WI38 (cell line): Measurements from ENCODE around the gene ARHGEF16.

Source experiments
- H3K4me3 ChIP-seq: 2 replicates; pipeline ENCODE4 v1.5.1; 2011; ENCODE audit warnings: low read depth, mild to moderate bottlenecking, control low read depth, low read length
- TF ChIP-seq, protein P1 (sequence below): IDR thresholded peaks from 2 replicates; pipeline ENCODE4 v1.5.1; 2012; ENCODE audit warnings: low read depth, mild to moderate bottlenecking, control low read depth, low read length

Gene ARHGEF16

DNA sequence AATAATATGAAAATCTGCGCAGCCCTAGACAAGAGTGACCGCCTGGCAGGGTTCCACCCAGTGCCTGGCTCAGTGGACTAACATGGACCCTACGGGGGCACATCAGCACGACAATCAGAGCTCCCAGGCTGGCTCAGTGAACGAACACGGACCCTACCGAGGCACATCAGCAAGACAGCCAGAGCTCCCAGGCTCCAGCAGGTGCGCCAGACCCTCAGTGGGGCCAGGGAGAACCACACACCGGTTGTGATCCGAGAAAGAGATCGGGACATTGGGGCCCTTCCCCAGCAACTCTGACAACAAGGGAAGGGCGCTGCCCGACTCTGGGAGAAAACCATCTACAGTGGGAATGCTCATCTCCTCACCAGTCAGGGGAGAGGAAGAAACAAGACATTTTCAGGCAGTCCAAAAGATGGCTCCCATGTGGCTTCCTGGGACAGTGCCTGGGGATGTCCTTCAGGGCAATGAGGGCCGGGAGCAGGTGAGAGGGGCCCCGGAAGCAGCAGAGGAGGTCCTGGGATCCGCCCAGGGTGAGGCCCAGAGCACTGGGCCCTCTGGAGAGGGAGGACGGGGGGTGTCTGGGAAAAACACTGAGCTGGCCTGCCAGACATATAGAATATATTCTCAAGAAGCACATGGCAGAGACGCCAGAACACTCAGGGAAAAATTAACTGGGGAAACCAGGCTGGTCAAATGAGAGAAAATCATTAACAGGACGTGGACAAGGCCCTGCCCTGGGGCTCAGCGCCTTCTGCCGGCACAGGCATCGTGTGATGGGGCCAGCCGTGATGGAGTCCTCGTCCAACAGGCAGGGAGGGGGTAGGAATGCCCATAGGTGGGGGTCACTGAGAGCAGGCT lies 4.8 kb downstream of the ARHGEF16 start:
- TF ChIP-seq, protein P1, sequence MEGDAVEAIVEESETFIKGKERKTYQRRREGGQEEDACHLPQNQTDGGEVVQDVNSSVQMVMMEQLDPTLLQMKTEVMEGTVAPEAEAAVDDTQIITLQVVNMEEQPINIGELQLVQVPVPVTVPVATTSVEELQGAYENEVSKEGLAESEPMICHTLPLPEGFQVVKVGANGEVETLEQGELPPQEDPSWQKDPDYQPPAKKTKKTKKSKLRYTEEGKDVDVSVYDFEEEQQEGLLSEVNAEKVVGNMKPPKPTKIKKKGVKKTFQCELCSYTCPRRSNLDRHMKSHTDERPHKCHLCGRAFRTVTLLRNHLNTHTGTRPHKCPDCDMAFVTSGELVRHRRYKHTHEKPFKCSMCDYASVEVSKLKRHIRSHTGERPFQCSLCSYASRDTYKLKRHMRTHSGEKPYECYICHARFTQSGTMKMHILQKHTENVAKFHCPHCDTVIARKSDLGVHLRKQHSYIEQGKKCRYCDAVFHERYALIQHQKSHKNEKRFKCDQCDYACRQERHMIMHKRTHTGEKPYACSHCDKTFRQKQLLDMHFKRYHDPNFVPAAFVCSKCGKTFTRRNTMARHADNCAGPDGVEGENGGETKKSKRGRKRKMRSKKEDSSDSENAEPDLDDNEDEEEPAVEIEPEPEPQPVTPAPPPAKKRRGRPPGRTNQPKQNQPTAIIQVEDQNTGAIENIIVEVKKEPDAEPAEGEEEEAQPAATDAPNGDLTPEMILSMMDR: no peak
- H3K4me3 ChIP-seq: no peak overlapping the region

- TF ChIP-seq, protein P1: no peak
Measured at GRCh38 chr1:3459940-3460671, 5.6 kb downstream of the ARHGEF16 start.

GRCh38 chr1:3460672-3461131 lies 6.2 kb downstream of the ARHGEF16 start:
- TF ChIP-seq, protein P1: no peak
- H3K4me3 ChIP-seq: no peak overlapping the region

More at GRCh38 chr1:3459940-3460671, 5.6 kb downstream of the ARHGEF16 start:
- no peak overlapping the region for H3K4me3 ChIP-seq

DNA sequence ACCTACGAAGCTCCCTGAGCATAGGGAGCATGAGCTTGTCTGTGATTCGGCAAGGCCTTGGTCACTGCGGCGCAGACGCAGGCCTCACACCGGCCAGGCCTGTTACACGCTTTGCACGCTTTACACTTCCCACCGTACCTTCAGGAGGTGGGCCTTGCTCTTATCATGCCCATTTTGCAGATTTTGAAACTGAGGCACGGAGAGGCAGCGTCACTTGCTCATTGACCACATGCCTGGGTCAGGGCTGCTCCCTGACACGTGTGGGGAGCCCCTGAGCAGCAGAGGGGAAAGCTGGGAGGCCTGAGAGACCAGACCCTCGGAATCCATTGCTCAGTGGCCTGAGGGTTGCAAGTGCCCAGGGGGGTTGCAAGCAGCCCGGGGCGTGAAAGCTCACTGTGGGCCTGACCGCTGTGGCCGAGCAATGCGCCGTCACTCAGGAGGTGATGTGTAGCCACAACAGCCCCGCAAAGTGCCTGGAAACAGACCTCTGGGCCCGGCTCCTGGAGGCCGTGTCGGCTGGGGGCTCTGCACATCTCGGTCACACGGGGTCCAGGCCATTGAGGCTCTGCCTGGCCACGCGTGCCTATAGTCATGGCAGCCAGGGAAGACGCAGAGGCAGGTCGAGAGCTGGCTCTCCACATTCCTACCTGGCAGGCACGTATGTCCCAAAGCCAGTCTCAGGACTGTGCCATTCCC lies 6.9 kb downstream of the ARHGEF16 start:
- no peak overlapping the region for H3K4me3 ChIP-seq
- TF ChIP-seq, protein P1: no peak

- H3K4me3 ChIP-seq: no peak overlapping the region
- TF ChIP-seq, protein P1: no peak
Measured at GRCh38 chr1:3461934-3462275, 7.4 kb downstream of the ARHGEF16 start.

DNA sequence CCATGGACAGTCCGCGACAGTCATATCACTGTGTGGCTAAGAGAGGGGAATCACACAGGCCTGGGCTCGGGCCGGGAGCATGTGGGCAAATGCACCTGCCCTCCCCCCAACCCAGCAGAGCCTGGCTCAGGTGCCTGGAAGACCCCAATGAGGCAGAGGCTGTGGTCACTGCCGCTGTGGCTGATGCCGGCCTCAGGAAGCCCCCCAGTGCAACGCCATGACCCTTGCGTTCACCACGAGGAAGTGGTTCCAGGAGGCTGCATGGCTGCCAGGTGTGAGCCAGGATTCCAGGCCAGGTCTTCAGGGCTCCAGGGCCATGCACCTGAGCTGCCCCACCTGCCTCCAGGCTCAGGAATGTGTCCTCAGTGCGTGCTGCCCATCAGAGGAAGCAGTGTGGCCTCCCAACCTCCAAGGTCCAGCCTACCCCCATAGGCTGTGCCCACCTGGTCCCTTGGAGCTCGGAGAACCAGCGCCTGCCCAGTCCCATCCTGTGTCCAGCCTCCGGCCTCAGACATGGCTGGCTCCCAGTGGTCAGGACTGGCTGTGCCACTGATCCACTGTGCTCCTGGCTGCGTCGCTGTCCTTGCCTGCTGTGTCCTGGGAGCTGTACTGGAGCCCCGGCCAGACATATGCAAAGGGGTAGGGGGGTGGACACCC lies 8.0 kb downstream of the ARHGEF16 start:
- TF ChIP-seq, protein P1: no peak
- no peak overlapping the region for H3K4me3 ChIP-seq
